Osteocyte (in vitro differentiated cells): ENCODE data around the gene HTT. TPM values are rescaled to one million over a fixed set of nuclear protein-coding genes. Genes with fewer than 3 reads are reported as not detected.
A peak's percentile ranks its signal among the peaks of the same experiment; 100 is the strongest.

Experiments
- DNase-seq: peaks from one replicate; pipeline ENCODE4 v3.0.0; 2021; ENCODE audit warnings: mixed read lengths; ENCODE audit not compliant: unreplicated experiment; ENCODE audit errors: extremely low spot score
- H3K27ac Mint-ChIP-seq: one replicate; pipeline ENCODE4 v1.8.0; 2021; ENCODE audit warnings: mild to moderate bottlenecking, mixed read lengths; ENCODE audit not compliant: unreplicated experiment
- H3K27me3 Mint-ChIP-seq: one replicate; pipeline ENCODE4 v1.8.0; 2021; ENCODE audit warnings: mixed read lengths; ENCODE audit not compliant: unreplicated experiment
- H3K36me3 Mint-ChIP-seq: one replicate; pipeline ENCODE4 v1.8.0; 2021; ENCODE audit warnings: mixed read lengths; ENCODE audit not compliant: unreplicated experiment
- H3K4me1 Mint-ChIP-seq: one replicate; pipeline ENCODE4 v1.8.0; 2021; ENCODE audit warnings: mixed read lengths; ENCODE audit not compliant: unreplicated experiment
- H3K4me3 Mint-ChIP-seq: one replicate; pipeline ENCODE4 v1.8.0; 2021; ENCODE audit warnings: mild to moderate bottlenecking, moderate library complexity, mixed read lengths; ENCODE audit not compliant: unreplicated experiment
- H3K9me3 Mint-ChIP-seq: one replicate; pipeline ENCODE4 v1.8.0; 2021; ENCODE audit warnings: mixed read lengths; ENCODE audit not compliant: unreplicated experiment
- total RNA-seq: library from RNA; stranded (reverse); gene quantifications from 2 replicates; pipeline ENCODE4 v1.2.1, GENCODE V29; 2021
- TF ChIP-seq, protein P1 (sequence below): fragments of 200-600 bp; sonication (generic); IDR thresholded peaks from 2 replicates; pipeline ENCODE4 v1.5.0; 2021; ENCODE audit warnings: antibody characterized with exemption, mild to moderate bottlenecking, moderate library complexity

HTT gene
- total RNA-seq, 1 donor from 2014 or later, result 51.3 TPM

DNA sequence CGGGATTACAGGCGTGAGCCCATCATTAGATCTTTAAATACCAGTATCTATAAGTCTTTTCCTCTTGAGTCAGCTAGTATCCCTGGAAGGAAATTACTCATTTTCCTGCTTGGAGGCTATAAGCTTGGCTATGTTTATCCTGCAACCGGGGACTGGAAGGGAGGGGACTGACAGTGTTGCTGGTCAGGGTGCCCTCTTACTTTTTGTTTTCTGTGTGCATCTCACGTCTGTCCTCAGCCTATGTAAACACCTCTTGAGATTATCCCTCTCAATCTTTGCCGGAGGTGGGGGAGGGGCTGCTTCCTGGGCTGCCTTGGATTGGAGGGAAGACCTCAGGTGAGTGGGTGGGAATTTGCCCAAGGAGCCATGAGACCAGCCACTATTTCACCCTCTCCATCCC lies 37.0 kb downstream of the HTT start:
- Mint-ChIP-seq H3K27me3 (no peaks in the 10 kb centered on the region), H3K36me3 (peaks cover 44% of the 10 kb centered on the region), H3K27ac (peak overlapping the region; percentile 33), H3K4me3 (no peak overlapping the region), H3K4me1 (peaks cover 29% of the 10 kb centered on the region), H3K9me3 (no peaks in the 10 kb centered on the region)
- no peak for DNase-seq
- TF ChIP-seq, protein P1, sequence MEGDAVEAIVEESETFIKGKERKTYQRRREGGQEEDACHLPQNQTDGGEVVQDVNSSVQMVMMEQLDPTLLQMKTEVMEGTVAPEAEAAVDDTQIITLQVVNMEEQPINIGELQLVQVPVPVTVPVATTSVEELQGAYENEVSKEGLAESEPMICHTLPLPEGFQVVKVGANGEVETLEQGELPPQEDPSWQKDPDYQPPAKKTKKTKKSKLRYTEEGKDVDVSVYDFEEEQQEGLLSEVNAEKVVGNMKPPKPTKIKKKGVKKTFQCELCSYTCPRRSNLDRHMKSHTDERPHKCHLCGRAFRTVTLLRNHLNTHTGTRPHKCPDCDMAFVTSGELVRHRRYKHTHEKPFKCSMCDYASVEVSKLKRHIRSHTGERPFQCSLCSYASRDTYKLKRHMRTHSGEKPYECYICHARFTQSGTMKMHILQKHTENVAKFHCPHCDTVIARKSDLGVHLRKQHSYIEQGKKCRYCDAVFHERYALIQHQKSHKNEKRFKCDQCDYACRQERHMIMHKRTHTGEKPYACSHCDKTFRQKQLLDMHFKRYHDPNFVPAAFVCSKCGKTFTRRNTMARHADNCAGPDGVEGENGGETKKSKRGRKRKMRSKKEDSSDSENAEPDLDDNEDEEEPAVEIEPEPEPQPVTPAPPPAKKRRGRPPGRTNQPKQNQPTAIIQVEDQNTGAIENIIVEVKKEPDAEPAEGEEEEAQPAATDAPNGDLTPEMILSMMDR, result no peak

DNA sequence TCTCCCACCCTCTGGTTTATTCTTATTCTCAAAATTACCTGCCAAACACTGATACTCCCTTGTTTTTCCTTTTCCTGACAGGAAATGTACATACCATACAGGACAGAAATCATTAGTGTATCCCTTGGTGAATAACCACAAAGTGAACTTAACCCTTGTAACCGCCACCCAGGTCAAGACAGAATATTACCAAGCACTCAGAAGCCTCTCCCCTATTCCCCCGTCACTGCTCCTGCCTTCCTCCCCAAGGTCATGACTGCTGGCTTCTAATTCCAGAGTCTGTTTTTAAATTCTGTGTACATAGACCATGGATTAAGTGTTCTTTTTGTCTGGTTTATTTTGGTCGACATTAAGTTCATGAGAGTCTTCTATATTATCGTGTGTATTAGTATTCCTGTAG lies 37.7 kb downstream of the HTT start:
- TF ChIP-seq, protein P1, result no peak
- Mint-ChIP-seq H3K9me3 (no peaks in the 10 kb centered on the region), H3K27me3 (no peaks in the 10 kb centered on the region), H3K27ac (peak overlapping the region; percentile 33), H3K4me1 (peaks cover 25% of the 10 kb centered on the region), H3K4me3 (no peak overlapping the region), H3K36me3 (peaks cover 44% of the 10 kb centered on the region)
- no peak for DNase-seq

DNA sequence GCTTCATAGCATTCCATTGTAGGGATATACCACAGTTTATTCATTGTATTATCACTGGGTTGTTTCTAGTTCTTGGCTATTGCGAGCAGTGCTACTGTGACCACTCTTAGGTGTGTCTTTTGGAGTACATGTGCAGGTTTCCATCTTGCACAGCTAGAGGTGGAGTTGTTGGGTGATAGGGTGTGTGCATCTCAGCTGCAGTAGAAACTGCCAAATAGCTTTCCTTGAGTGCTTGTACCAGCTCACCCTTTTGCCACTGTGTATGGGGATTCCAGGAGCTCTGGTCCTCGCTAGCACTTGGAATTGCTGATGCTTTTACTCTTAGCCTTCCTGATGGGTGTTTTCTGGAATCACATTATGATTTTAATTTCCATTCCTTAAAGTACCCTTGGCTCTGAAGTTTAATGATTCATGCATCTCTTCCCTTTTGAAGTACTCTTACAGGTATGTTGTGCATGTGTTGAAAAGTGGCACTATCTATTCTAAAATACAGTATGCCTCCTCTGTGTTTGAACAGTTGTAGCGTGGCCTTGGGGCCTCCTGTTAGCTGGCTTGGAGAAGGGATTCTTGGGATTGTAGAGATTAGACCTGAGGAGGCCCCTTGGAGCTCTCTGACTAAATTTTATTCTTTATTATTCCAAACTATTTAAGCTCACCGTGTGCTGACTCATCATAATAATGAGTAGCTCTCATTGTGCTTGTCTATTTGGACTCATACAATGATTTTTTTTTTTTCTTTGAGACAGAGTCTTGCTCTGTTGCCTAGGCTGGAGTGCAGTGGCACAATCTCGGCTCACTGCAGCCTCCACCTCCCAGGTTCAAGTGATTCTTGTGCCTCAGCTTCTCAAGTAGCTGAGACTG lies 38.4 kb downstream of the HTT start:
- Mint-ChIP-seq H3K9me3 (no peaks in the 10 kb centered on the region), H3K4me3 (no peak overlapping the region), H3K27me3 (no peaks in the 10 kb centered on the region), H3K36me3 (peaks cover 44% of the 10 kb centered on the region), H3K27ac (no peak overlapping the region), H3K4me1 (peaks cover 18% of the 10 kb centered on the region)
- no peak for DNase-seq
- TF ChIP-seq, protein P1, result no peak

DNA sequence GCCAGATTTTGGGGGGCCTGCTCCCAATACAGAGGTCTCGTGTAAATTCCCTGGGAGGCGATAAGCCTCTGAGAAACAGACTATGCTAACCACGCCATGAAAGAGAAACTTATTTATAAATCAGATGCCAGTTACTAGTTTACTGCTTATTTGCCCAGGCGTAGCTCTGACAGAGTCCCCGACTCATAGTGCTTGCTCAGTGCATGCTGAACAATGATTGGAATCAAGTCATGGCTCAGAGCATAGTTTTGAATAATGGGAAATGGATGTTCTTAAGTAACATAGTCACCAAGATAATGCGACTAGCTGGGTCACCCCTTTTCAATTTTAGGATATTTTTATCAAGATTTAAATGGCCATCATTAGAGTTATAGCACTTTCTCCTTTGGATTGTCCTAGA lies 39.9 kb downstream of the HTT start:
- Mint-ChIP-seq H3K36me3 (peaks cover 38% of the 10 kb centered on the region), H3K27me3 (no peaks in the 10 kb centered on the region)

More for the DNA sequence above, 39.9 kb downstream of the HTT start:
- DNase-seq, result no peak
- TF ChIP-seq, protein P1, result no peak
- no peak overlapping the region for H3K4me3 Mint-ChIP-seq
- peaks cover 14% of the 10 kb centered on the region for H3K4me1 Mint-ChIP-seq
- no peaks in the 10 kb centered on the region for H3K9me3 Mint-ChIP-seq
- H3K27ac Mint-ChIP-seq, result no peak overlapping the region
